HepG2 (cell line): ENCODE results near the gene AAR2. TPM values are rescaled to one million over a fixed set of nuclear protein-coding genes. Genes with fewer than 3 reads are reported as not detected.

Source experiments
- ATF7 ChIP-seq, 2 experiments: fragments of 450-650 bp in 1 of 2; sonication (generic) in 1 of 2; formaldehyde crosslinking in 1 of 2; IDR thresholded peaks; 2 replicates each; pipeline versions ENCODE4 v1.4.0 to v1.6.1; 2016 to 2020; ENCODE audit warnings: antibody characterized with exemption in 1 of 2, mild to moderate bottlenecking in 1 of 2, missing genetic modification reagents in 1 of 2
- BHLHE40 ChIP-seq: IDR thresholded peaks from 2 replicates; pipeline ENCODE4 v1.6.1; 2011; ENCODE audit warnings: low read length, improper control_type of control experiment
- HDAC1 ChIP-seq: sonication (generic); formaldehyde crosslinking; IDR thresholded peaks from 2 replicates; pipeline ENCODE4 v1.5.1; 2020; ENCODE audit warnings: mild to moderate bottlenecking, missing genetic modification reagents
- KDM3A ChIP-seq: IDR thresholded peaks from 2 replicates; pipeline ENCODE4 v1.6.1; 2018; ENCODE audit warnings: low read depth, missing compliant biosample characterization
- NFYC ChIP-seq: IDR thresholded peaks from 2 replicates; pipeline ENCODE4 v1.6.1; 2016; ENCODE audit warnings: missing genetic modification reagents, missing compliant biosample characterization
- RXRB ChIP-seq: IDR thresholded peaks from 2 replicates; pipeline ENCODE4 v1.6.1; 2016; ENCODE audit warnings: borderline replicate concordance, missing genetic modification reagents, missing compliant biosample characterization
- SNAPC4 ChIP-seq: sonication (generic); formaldehyde crosslinking; IDR thresholded peaks from 2 replicates; pipeline ENCODE4 v1.4.0; 2020; ENCODE audit warnings: mild to moderate bottlenecking, missing genetic modification reagents
- SOX6 ChIP-seq, 2 experiments: fragments of 450-650 bp in 1 of 2; sonication (generic) in 1 of 2; formaldehyde crosslinking in 1 of 2; IDR thresholded peaks; 2 replicates each; pipeline versions ENCODE4 v1.4.0 to v1.6.1; 2017 to 2020; ENCODE audit warnings: antibody characterized with exemption in 1 of 2, mild to moderate bottlenecking in 1 of 2, missing genetic modification reagents in 1 of 2
- SP1 ChIP-seq, 2 experiments: fragments of 450-650 bp in 1 of 2; sonication (generic) in 1 of 2; formaldehyde crosslinking in 1 of 2; IDR thresholded peaks; 2 replicates each; pipeline versions ENCODE4 v1.4.0 to v1.6.1; 2016 to 2020; ENCODE audit warnings: missing genetic modification reagents in 1 of 2
- SP140L ChIP-seq: sonication (generic); formaldehyde crosslinking; IDR thresholded peaks from 2 replicates; pipeline ENCODE4 v1.4.0; 2020; ENCODE audit warnings: missing genetic modification reagents, borderline replicate concordance
- STAG1 ChIP-seq: sonication (generic); formaldehyde crosslinking; IDR thresholded peaks from 2 replicates; pipeline ENCODE4 v1.4.0; 2020; ENCODE audit warnings: missing genetic modification reagents
- ZKSCAN8 ChIP-seq: IDR thresholded peaks from 2 replicates; pipeline ENCODE4 v1.6.1; 2016; ENCODE audit warnings: borderline replicate concordance, missing genetic modification reagents, missing compliant biosample characterization
- ZNF205 ChIP-seq: IDR thresholded peaks from 2 replicates; pipeline ENCODE4 v1.6.1; 2018; ENCODE audit warnings: missing biosample characterization, missing genetic modification reagents
- polyA plus RNA-seq, 8 experiments: library from polyadenylated mRNA; depleted of rRNA in 3 of 8; stranded (reverse) in 7 of 8; unstranded in 1 of 8; fragments of >200 nt; fragmentation: Illumina TruSeq in 4 of 8; extraction: Trizol in 4 of 8; gene quantifications; 2 replicates each; pipeline versions ENCODE4 v1.2.1 to v1.2.3, GENCODE V29; 2011 to 2016; ENCODE audit warnings: low read depth in 4 of 8, missing spikeins in 1 of 8, mixed read lengths in 1 of 8; ENCODE audit not compliant: insufficient read depth in 1 of 8
- total RNA-seq, 5 experiments: library from RNA; depleted of rRNA; stranded (reverse); fragments of >200 nt; fragmentation: Illumina TruSeq; extraction: Trizol; gene quantifications; 2 replicates each; pipeline ENCODE4 v1.2.3, GENCODE V29; 2016; ENCODE audit warnings: low read depth in 1 of 5
- TF ChIP-seq, protein P1 (sequence below): sonication (generic); formaldehyde crosslinking; IDR thresholded peaks from one replicate; pipeline ENCODE4 v1.5.1; 2020; ENCODE audit warnings: mild to moderate bottlenecking, missing genetic modification reagents; ENCODE audit errors: not compliant biosample characterization

The AAR2 gene
- total and polyA plus RNA-seq, 2 of the 13 experiments (the other 11 are each of a cell fraction or from before 2014, with no cell fraction given): 45.2 to 46.2 TPM

DNA sequence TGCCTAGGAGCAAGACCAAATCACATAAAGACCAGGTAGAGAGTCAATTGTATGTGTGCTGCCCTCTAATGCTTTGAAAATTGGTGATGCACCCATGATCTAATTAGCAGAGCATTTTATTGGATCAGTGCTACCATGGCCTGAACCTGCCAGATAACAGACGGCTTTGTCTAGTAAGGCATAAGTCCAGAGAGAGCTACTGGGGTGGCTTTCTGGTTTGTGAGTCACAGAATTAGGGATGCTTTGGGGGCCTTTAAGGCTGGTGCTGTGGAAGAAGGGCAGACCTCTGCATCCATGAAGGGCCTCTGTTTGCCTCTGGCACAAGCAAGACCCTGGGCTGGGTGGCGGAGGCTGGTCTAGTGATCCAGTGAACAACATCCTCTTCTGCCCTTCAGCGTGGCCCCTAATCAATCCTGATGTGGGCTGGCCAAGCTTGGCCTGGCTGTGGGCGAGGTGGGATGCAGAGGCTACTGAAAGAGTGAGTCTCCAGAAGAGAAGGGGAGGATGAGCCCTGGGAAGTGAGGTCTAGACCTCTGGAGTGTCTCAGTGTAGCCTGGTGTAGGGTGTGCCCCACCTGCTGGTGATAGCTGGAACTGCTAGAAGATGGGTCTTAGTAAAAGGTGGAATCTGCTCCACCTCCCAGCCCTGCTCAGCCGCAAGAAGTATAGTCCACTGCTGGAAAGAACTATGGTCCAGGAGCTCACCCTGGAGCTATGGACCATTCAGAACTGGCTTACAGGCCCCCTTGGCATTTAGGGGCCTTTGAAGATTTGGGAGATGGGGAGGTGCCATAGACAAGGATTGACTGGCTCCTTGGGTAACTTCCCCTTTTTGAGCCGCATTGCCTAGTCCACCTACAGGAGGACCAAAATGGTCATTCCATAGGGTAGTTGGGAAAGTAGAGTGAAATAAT is 36.7 kb upstream of the AAR2 start (continued):
- TF ChIP-seq, protein P1, sequence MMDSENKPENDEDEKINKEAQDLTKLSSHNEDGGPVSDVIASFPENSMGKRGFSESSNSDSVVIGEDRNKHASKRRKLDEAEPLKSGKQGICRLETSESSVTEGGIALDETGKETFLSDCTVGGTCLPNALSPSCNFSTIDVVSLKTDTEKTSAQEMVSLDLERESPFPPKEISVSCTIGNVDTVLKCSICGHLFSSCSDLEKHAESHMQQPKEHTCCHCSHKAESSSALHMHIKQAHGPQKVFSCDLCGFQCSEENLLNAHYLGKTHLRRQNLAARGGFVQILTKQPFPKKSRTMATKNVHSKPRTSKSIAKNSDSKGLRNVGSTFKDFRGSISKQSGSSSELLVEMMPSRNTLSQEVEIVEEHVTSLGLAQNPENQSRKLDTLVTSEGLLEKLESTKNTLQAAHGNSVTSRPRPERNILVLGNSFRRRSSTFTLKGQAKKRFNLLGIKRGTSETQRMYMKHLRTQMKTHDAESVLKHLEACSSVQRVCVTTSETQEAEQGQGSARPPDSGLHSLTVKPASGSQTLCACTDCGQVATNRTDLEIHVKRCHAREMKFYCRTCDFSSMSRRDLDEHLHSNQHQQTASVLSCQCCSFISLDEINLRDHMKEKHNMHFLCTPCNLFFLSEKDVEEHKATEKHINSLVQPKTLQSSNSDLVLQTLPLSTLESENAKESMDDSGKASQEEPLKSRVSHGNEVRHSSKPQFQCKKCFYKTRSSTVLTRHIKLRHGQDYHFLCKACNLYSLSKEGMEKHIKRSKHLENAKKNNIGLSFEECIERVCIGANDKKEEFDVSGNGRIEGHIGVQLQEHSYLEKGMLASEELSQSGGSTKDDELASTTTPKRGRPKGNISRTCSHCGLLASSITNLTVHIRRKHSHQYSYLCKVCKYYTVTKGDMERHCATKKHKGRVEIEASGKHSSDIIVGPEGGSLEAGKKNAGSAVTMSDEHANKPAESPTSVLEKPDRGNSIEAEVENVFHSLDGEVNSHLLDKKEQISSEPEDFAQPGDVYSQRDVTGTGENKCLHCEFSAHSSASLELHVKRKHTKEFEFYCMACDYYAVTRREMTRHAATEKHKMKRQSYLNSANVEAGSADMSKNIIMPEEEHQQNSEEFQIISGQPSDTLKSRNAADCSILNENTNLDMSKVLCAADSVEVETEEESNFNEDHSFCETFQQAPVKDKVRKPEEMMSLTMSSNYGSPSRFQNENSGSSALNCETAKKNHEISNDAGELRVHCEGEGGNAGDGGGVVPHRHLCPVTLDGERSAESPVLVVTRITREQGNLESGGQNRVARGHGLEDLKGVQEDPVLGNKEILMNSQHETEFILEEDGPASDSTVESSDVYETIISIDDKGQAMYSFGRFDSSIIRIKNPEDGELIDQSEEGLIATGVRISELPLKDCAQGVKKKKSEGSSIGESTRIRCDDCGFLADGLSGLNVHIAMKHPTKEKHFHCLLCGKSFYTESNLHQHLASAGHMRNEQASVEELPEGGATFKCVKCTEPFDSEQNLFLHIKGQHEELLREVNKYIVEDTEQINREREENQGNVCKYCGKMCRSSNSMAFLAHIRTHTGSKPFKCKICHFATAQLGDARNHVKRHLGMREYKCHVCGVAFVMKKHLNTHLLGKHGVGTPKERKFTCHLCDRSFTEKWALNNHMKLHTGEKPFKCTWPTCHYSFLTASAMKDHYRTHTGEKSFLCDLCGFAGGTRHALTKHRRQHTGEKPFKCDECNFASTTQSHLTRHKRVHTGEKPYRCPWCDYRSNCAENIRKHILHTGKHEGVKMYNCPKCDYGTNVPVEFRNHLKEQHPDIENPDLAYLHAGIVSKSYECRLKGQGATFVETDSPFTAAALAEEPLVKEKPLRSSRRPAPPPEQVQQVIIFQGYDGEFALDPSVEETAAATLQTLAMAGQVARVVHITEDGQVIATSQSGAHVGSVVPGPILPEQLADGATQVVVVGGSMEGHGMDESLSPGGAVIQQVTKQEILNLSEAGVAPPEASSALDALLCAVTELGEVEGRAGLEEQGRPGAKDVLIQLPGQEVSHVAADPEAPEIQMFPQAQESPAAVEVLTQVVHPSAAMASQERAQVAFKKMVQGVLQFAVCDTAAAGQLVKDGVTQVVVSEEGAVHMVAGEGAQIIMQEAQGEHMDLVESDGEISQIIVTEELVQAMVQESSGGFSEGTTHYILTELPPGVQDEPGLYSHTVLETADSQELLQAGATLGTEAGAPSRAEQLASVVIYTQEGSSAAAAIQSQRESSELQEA (CRISPR knock-in tag): peak; percentile 68
- TF ChIP-seq BHLHE40 (peak; percentile 8; the same call in 1 of the 2 replicates), HDAC1 (CRISPR knock-in tag) (no peak), RXRB (CRISPR knock-in tag) (peak; percentile 66; the same call in 1 of the 2 replicates), NFYC (peak; percentile 13; the same call in 1 of the 2 replicates), KDM3A (CRISPR knock-in tag) (0 out of 2 replicates have a peak, but pooled peaks have one; percentile 35), ZKSCAN8 (CRISPR knock-in tag) (peak; percentile 42; the same call in 1 of the 2 replicates), ATF7 (IDR thresholded peaks at IDR 0.05) (no peak), ATF7 (CRISPR knock-in tag; IDR thresholded peaks at IDR 0.05) (no peak), SP140L (CRISPR knock-in tag) (peak; percentile 59; the same call in 1 of the 2 replicates), SNAPC4 (CRISPR knock-in tag) (0 out of 2 replicates have a peak, but pooled peaks have one; percentile 20), SOX6 (IDR thresholded peaks at IDR 0.05) (no peak), SOX6 (CRISPR knock-in tag; IDR thresholded peaks at IDR 0.05) (0 out of 2 replicates have a peak, but pooled peaks have one; percentile 27), SP1 (IDR thresholded peaks at IDR 0.05) (no peak), SP1 (CRISPR knock-in tag; IDR thresholded peaks at IDR 0.05) (peak; percentile 32), STAG1 (CRISPR knock-in tag) (peak; percentile 98), ZNF205 (0 out of 2 replicates have a peak, but pooled peaks have one; percentile 28)
